ENCODE results near the gene FTMT. TPM values are rescaled to one million over a fixed set of nuclear protein-coding genes. Genes with fewer than 3 reads are reported as not detected.
"Not testable (repeated sequence)": the region's sequence is repeated elsewhere in the genome, so short reads cannot be mapped to it uniquely, and the experiment has no call there.

The FTMT gene
- total RNA-seq: not detected
- long read RNA-seq: 0 reads

- intact Hi-C loops (cut with DNase I): no loop called here
- no peak for DNase-seq (ENCODE audit: low spot score)
Observed at GRCh38 chr5:121851643-121852574, at the start of gene FTMT. Gene FTMT, plus strand, starts transcription at chr5:121851882. Its CDS starts 82 bp downstream, at chr5:121851964.

- intact Hi-C loops (cut with DNase I); DNase-seq (ENCODE audit: low spot score): not testable (repeated sequence)
Observed at GRCh38 chr5:121805251-121805650, 46.4 kb upstream of the FTMT start.

GRCh38 chr5:121805911-121806310 is 45.8 kb upstream of the FTMT start:
- intact Hi-C loops (cut with DNase I): no loop called here
- DNase-seq (ENCODE audit: low spot score): no peak

GRCh38 chr5:121816164-121816563 is 35.5 kb upstream of the FTMT start:
- intact Hi-C loops (cut with DNase I): no loop called here
- DNase-seq (ENCODE audit: low spot score): no peak

DNA sequence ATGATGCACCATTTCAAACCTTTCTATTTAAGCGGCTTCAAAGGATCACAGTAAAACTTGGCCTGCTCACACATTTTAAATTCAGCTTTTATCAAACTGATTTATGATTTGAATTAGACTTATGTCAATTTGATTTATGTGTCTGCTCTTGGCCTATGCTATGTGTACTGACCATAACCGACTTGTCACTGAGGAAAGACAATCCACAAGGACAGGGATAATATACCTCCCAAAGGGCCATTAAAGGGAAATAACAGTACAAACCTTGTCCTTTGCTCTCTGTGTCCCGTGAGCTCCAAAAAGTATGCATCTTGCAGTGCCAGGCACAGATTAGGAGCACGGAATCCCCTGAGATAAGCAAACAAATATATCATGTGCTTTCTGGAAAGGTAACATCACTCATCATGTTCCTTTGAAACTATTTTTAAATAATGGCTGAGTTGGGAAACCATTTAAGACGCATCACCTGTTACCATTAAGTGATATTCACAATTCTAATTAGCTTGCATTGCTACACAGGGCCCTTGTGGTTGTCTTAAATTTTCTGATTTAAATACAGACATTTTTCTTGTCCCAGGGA is 31.9 kb upstream of the FTMT start:
- no peak for DNase-seq (ENCODE audit: low spot score)
- intact Hi-C loops (cut with DNase I): no loop called here

DNA sequence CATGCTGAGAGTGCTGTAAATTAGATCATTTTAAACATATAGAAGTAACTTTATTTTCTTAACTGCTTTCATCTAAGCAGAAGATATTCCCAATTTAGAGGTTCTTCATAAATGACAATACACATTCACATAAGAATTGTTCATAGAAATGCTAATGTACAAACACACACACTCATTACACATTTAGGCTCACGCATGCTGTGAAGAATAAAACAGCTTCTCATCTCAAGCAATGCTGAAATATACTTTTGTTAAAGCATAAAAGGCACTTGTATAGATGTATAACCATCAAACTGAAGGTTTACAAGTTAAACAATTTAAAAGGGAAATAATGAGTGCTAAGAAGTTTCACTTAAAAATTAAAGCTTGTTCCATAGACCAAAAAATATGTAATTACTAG is 18.1 kb upstream of the FTMT start:
- DNase-seq (ENCODE audit: low spot score): no peak
- intact Hi-C loops (cut with DNase I): no loop called here

DNA sequence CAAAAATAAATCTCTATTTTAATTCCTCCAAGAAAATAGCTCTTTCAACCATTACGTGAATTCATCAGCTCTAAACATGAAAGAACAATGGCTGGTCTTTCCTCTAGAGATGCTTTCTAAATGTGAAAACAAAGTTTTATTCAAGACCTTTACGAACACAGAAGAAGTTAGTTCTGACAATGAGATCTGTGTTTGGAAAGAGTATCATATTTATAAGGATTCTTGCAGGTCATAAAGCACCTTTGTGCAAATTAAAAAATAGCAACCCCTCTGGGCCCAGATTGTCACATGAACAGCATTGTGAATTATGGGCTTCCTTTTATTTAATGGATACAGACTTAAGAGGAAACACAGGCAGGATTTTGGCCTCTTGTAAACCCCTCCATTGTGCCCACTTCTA is 17.7 kb upstream of the FTMT start:
- intact Hi-C loops (cut with DNase I): no loop called here
- no peak for DNase-seq (ENCODE audit: low spot score)

- intact Hi-C loops (cut with DNase I): no loop called here
- DNase-seq (ENCODE audit: low spot score): no peak
Observed at GRCh38 chr5:121841892-121842291, 9.8 kb upstream of the FTMT start.

GRCh38 chr5:121850272-121850671 is 1.4 kb upstream of the FTMT start:
- intact Hi-C loops (cut with DNase I): no loop called here
- DNase-seq (ENCODE audit: low spot score): no peak

GRCh38 chr5:121853850-121854249 is 2.2 kb downstream of the FTMT start:
- DNase-seq (ENCODE audit: low spot score): no peak
- intact Hi-C loops (cut with DNase I): no loop called here

- intact Hi-C loops (cut with DNase I): loop anchor here (10.0 kb wide), 1 partner anchor 1048 kb away; no protein-coding TSS in a partner anchor
Observed at GRCh38 chr5:121862801-121863200, 11.1 kb downstream of the FTMT start.

GRCh38 chr5:121863753-121864285 is 12.1 kb downstream of the FTMT start:
- intact Hi-C loops (cut with DNase I): loop anchor here (10.0 kb wide), 1 partner anchor 1049 kb away; no protein-coding TSS in a partner anchor
- DNase-seq (ENCODE audit: low spot score): no peak

More at GRCh38 chr5:121862801-121863200, 11.1 kb downstream of the FTMT start:
- no peak for DNase-seq (ENCODE audit: low spot score)

DNA sequence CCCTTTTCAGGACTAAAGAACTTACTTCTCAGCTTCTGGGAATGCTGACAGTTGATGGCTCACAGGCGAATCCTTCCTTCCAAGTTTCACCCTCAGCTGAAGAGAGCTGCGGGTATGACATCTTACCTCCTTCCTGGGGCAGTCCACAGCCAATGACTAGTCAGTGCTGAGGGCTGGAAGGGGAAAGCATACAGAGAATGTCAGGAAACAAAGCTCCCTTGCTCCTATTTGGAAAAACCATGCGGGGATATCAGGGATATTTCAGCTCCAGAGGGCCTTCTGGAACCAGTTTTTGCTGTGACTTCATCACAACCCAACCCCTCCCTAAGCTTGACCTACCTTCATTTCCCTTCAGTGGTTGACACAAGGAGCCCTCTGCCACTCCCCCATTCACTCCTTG is 15.7 kb downstream of the FTMT start:
- intact Hi-C loops (cut with DNase I): loop anchor here (10.0 kb wide), 1 partner anchor 1053 kb away; no protein-coding TSS in a partner anchor
- DNase-seq (ENCODE audit: low spot score): no peak

GRCh38 chr5:121870489-121870888 is 18.8 kb downstream of the FTMT start:
- DNase-seq (ENCODE audit: low spot score): no peak
- intact Hi-C loops (cut with DNase I): no loop called here

- intact Hi-C loops (cut with DNase I): no loop called here
- no peak for DNase-seq (ENCODE audit: low spot score)
Observed at GRCh38 chr5:121872856-121873255, 21.2 kb downstream of the FTMT start.

DNA sequence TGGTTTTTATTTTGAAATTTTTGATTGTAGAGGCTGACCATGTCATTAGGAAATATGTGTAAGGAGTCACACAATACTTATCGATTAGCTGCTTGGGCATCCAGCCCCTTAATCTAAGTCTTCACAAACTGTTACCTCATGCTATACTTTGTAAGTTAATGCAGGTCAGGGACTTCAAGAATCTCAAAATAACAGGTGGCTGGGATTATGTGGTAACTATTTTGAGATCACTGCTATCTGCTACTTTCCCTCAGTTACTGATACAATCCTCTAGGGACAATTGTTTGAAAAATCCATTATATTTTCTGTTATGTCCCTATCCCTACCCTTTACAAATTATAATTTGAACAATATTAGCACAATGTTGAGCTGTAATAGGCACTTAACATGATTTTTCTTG is 21.7 kb downstream of the FTMT start:
- no peak for DNase-seq (ENCODE audit: low spot score)
- intact Hi-C loops (cut with DNase I): no loop called here

GRCh38 chr5:121885630-121886029 is 33.9 kb downstream of the FTMT start:
- intact Hi-C loops (cut with DNase I): loop anchor here (10.0 kb wide), 1 partner anchor 251 kb away; no protein-coding TSS in a partner anchor
- no peak for DNase-seq (ENCODE audit: low spot score)

- intact Hi-C loops (cut with DNase I): loop anchor here (10.0 kb wide), 1 partner anchor 253 kb away; no protein-coding TSS in a partner anchor
- DNase-seq (ENCODE audit: low spot score): no peak
Observed at GRCh38 chr5:121887727-121888126, 36.0 kb downstream of the FTMT start.

DNA sequence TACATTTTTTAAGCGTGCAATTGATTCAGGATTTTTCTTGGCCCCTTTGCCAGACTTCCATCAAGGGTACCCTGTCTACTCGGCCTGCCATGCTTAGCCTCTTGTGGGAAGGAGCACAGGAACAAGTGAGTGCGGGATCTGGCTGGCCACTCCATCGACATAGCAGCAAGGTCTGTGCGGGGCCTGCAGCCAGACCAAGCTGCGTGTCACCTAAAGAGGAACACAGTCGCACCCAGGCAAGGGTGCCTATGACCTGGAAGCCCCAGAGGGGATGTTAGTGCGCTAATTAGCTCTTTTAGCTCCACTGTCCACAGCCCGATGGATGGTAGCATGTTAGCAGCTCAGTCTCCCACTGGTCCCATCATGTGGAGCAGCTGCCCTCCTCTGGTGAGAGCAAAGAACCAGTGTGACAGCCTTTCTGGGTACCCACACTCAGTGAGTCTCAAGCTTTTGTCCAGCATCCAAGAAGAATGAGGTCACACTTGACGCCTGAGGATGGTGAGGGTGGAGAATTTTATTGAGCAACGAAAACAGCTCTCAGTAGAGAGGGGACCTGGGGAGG is 38.7 kb downstream of the FTMT start:
- DNase-seq (ENCODE audit: low spot score): no peak

DNA sequence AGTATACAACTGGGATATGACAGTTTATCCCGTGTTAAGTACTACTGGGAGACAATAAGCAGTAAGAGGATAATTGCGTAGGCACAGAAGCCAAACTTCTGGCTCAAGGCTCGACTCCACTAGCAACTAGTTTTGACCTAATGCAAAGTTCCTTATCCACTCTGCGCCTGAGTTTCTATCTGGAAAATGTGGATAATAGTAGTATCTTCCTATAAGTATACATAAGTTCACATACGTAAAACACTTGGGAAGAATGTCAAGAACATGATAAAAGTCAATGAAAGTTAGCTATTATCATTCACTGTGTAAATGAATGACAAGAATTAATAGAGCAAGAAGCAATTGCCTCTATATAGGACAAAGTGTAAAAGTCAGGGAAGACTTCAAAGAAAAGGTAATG is 45.7 kb downstream of the FTMT start:
- intact Hi-C loops (cut with DNase I): no loop called here
- DNase-seq (ENCODE audit: low spot score): no peak

More for the DNA sequence above, 38.7 kb downstream of the FTMT start:
- intact Hi-C loops (cut with DNase I): no loop called here

All from cardiac septum (tissue), 1 donor.